Measurements from ENCODE around the gene LDHA.

Gene LDHA

DNA sequence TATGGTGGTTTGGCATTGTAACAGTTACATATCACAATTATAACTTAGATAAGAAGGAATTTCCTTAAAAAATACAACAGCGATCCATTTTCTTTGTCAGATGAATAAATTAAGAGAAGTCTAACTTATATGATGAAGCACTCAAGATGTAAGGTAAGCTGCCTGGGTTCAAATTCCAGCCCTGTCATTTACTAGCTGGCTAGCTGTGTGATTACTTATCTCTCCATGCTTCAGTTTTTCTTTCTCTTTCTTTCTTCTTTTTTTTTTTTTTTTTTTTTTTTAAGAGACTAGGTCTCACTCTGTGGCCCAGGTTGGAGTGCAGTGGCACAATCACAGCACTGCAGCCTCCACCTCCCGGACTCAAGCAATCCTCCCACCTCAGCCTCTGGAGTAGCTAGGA is 22.2 kb upstream of the LDHA start:
- no peak overlapping the region for H3K4me3 ChIP-seq (ENCODE audit: low read length)
- no peak overlapping the region for H3K9ac ChIP-seq (ENCODE audit: low read length)
- peaks cover 13% of the 10 kb centered on the region for H3K4me1 ChIP-seq (ENCODE audit: control insufficient read depth, insufficient read depth, low read length)
- no peaks in the 10 kb centered on the region for H3K36me3 ChIP-seq (ENCODE audit: control insufficient read depth, insufficient read depth, low read length)
- H3K9me3 ChIP-seq (ENCODE audit: control insufficient read depth, low read length): no peaks in the 10 kb centered on the region
- H3K27me3 ChIP-seq (ENCODE audit: control insufficient read depth, insufficient read depth, low read length): no peaks in the 10 kb centered on the region

DNA sequence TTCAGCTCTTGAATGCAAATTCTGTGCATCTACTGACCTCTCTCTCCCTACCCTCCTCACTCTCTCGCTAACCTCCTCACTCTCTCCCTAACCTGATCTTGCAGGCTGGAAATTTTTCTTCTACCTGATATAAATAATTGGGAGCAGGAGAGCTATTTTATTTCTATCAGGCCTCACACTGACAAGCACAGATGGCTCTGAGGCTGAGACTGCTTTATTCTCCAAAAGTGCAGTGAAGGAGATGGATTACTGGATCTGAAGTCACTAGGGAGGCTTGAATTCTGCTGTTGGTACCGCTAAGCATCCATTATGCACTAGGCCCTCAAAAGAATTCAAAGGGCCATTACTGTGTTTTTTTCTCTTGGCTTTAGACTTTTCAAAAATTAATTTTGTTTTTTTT is 19.4 kb upstream of the LDHA start:
- Histone ChIP-seq H3K4me1 (ENCODE audit: control insufficient read depth, insufficient read depth, low read length) (peaks cover 13% of the 10 kb centered on the region), H3K36me3 (ENCODE audit: control insufficient read depth, insufficient read depth, low read length) (no peaks in the 10 kb centered on the region), H3K9me3 (ENCODE audit: control insufficient read depth, low read length) (no peaks in the 10 kb centered on the region), H3K4me3 (ENCODE audit: low read length) (no peak overlapping the region), H3K27me3 (ENCODE audit: control insufficient read depth, insufficient read depth, low read length) (no peaks in the 10 kb centered on the region), H3K9ac (ENCODE audit: low read length) (no peak overlapping the region)

DNA sequence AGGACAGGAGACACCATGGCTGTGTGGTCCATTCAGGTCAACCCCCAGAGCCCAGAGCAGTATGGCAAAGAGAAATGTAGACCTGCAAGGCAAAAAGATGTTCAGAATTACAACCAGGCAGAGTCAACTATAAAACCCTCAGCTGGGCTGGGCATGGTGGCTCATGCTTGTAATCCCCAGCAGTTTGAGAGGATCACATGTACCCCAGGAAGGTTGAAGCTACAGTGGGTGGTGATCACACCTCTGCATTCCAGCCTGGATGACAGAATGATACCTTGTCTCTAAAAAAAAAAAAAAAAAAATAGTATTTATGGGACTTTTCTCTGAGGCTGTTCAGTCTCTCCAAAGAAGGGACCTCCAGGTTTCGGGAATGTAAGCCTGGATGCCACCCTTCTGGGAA is 18.4 kb upstream of the LDHA start:
- Histone ChIP-seq H3K27me3 (ENCODE audit: control insufficient read depth, insufficient read depth, low read length) (no peaks in the 10 kb centered on the region), H3K9ac (ENCODE audit: low read length) (no peak overlapping the region), H3K4me3 (ENCODE audit: low read length) (no peak overlapping the region)

DNA sequence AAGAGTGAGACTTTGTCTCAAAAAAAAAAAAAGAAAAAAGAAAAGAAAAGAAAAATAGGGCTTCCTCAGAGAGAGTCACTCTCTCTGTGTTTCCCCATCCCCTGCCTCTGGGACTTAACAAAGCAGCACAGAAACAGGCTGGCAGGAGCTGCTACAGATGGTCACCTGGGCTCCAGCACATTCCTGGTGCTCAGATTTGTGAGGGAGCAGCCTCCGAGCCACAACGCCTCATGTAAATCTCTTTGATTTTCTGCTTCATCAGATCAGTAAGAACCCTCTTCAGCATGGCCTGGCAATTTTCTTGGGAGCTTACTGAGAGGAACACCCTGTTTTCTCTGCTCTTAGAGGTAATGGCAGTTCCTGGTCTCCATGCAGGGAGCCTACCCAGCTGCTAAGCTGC is 15.2 kb upstream of the LDHA start:
- Histone ChIP-seq H3K4me1 (ENCODE audit: control insufficient read depth, insufficient read depth, low read length) (peaks cover 17% of the 10 kb centered on the region), H3K9me3 (ENCODE audit: control insufficient read depth, low read length) (no peaks in the 10 kb centered on the region), H3K9ac (ENCODE audit: low read length) (no peak overlapping the region), H3K4me3 (ENCODE audit: low read length) (no peak overlapping the region), H3K27me3 (ENCODE audit: control insufficient read depth, insufficient read depth, low read length) (no peaks in the 10 kb centered on the region), H3K36me3 (ENCODE audit: control insufficient read depth, insufficient read depth, low read length) (no peaks in the 10 kb centered on the region)

More for the DNA sequence above, 18.4 kb upstream of the LDHA start:
- Histone ChIP-seq H3K9me3 (ENCODE audit: control insufficient read depth, low read length) (no peaks in the 10 kb centered on the region), H3K4me1 (ENCODE audit: control insufficient read depth, insufficient read depth, low read length) (peaks cover 11% of the 10 kb centered on the region), H3K36me3 (ENCODE audit: control insufficient read depth, insufficient read depth, low read length) (no peaks in the 10 kb centered on the region)

DNA sequence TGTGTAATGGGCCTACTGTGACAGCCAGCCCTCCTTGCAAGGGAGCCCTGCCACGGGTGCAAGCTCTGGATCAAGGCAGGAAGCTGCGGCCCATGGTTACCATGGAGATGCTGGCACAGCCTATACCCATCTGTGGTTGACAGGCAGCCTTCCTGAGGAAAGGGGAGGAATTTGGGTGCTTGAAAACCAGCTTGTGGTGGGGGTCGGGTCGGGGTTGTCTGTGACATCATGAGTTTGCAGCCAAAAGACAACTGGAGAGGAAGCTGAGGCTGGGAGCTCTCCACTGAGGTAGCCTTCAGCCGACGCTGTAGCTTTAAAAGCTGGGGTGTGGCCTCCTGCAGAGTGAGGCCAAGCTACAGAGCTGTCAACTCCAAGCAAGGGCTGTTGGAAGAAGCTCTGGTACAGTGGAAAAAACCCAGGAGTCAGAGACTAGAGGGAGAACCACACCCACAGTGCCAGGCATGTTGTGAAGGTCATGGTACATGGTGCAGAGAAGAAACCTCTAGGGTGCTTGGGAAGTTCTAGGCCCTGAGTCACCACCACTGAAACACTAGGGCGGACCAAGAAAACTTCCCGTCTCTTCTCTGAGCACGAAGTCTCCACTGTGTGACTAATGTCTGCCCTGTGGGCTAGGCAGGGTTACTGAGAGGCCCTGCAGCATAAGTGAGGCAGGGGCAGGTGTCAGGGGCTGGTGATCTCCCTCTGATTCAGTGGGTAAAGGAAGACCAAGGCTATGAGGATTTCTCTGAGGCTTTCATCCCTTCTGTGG is 10.8 kb upstream of the LDHA start:
- Histone ChIP-seq H3K4me1 (ENCODE audit: control insufficient read depth, insufficient read depth, low read length) (peaks cover 23% of the 10 kb centered on the region), H3K9ac (ENCODE audit: low read length) (peak overlapping the region; percentile 66), H3K27me3 (ENCODE audit: control insufficient read depth, insufficient read depth, low read length) (no peaks in the 10 kb centered on the region), H3K4me3 (ENCODE audit: low read length) (no peak overlapping the region), H3K9me3 (ENCODE audit: control insufficient read depth, low read length) (no peaks in the 10 kb centered on the region), H3K36me3 (ENCODE audit: control insufficient read depth, insufficient read depth, low read length) (no peaks in the 10 kb centered on the region)

DNA sequence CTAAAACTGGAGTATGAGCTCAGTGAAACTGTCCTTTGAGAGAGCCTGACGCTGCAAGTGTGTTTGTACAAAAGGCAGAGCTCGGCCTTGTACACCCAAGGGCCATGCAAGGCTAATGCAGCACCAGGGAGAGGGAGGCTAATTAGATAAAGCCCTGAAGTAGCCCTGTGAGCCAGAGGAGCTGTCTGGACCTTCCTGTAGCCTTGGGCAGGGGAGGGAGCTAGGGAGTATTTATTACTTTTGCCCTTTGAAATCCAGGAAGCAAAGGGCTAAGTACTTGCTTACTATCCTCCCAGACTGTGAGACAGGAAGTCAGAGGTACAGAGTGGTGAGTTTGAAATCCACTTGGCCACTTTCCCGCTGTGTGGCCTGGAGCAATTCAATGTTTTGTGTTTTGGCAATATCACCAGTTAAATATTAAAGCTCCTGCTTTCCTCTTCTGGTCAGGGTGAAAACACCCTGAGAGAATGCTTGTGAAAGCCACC is 10.2 kb upstream of the LDHA start:
- Histone ChIP-seq H3K27me3 (ENCODE audit: control insufficient read depth, insufficient read depth, low read length) (no peaks in the 10 kb centered on the region), H3K9me3 (ENCODE audit: control insufficient read depth, low read length) (no peaks in the 10 kb centered on the region), H3K9ac (ENCODE audit: low read length) (peak overlapping the region; percentile 66), H3K36me3 (ENCODE audit: control insufficient read depth, insufficient read depth, low read length) (no peaks in the 10 kb centered on the region), H3K4me3 (ENCODE audit: low read length) (no peak overlapping the region), H3K4me1 (ENCODE audit: control insufficient read depth, insufficient read depth, low read length) (peaks cover 23% of the 10 kb centered on the region)

DNA sequence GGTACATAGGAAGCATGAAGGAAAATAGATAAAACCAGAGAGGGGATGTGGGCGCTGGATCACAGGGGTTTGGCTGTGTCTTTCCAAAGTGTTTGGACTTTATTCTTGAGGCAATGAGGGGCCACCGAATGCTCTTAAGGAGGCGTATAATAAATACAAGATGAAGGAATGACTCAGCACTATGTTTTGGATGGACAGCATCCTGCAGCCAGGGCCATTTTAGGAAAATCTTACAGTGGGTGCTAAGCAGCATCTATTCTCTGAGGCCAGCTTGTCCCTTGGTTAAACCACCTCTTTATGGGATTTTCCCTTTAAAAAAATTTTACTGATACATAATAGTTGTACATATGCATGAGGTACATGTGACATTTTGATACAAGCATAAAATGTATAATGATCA is 4.3 kb upstream of the LDHA start:
- Histone ChIP-seq H3K9ac (ENCODE audit: low read length) (no peak overlapping the region), H3K4me3 (ENCODE audit: low read length) (no peak overlapping the region), H3K27me3 (ENCODE audit: control insufficient read depth, insufficient read depth, low read length) (no peaks in the 10 kb centered on the region), H3K9me3 (ENCODE audit: control insufficient read depth, low read length) (no peaks in the 10 kb centered on the region), H3K36me3 (ENCODE audit: control insufficient read depth, insufficient read depth, low read length) (no peaks in the 10 kb centered on the region), H3K4me1 (ENCODE audit: control insufficient read depth, insufficient read depth, low read length) (peaks cover 11% of the 10 kb centered on the region)

DNA sequence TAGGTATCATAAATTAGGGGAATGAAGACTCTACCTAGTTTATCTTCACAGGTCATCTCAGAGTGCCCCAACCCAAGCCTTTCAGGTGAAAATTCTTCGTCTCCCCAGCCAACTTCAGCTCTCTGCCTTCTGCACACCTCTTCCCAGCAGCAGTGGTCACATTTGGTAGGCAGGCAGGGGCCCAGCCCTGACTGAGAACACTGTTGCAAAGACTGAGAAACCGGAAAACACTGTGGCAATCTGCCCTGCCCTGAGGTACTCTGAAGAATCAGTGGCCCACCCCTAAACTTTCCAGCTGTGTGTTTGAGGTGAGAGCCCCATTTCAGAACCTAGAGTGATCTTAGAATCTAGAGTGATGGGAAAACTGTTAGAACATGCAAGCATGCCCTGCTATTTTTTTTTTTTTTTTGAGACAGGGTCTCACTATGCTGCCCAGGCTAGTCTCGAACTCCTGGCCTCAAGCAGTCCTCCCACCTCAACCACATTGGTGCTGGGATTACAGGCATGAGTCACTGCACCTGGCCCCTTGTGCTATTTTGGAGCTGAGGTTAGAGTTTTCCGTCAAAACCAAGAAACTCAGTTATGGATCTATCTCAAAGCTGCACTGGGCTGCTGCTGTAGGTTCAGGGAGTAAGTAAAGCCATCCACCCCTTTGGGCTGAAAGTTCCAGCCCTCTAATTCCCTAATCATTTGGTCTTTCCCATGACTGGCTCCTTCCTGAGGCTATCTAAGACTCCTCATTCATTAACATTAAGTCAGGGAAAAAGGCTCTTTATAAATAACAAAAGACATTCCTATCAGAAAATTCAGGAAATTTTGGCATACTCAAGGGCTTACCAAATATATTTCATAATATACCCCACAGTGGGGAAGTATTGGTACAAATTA is 1.7 kb upstream of the LDHA start:
- Histone ChIP-seq H3K4me1 (ENCODE audit: control insufficient read depth, insufficient read depth, low read length) (peaks cover 24% of the 10 kb centered on the region), H3K9me3 (ENCODE audit: control insufficient read depth, low read length) (no peaks in the 10 kb centered on the region), H3K9ac (ENCODE audit: low read length) (no peak overlapping the region), H3K27me3 (ENCODE audit: control insufficient read depth, insufficient read depth, low read length) (no peaks in the 10 kb centered on the region), H3K4me3 (ENCODE audit: low read length) (no peak overlapping the region), H3K36me3 (ENCODE audit: control insufficient read depth, insufficient read depth, low read length) (peaks cover 2% of the 10 kb centered on the region)

DNA sequence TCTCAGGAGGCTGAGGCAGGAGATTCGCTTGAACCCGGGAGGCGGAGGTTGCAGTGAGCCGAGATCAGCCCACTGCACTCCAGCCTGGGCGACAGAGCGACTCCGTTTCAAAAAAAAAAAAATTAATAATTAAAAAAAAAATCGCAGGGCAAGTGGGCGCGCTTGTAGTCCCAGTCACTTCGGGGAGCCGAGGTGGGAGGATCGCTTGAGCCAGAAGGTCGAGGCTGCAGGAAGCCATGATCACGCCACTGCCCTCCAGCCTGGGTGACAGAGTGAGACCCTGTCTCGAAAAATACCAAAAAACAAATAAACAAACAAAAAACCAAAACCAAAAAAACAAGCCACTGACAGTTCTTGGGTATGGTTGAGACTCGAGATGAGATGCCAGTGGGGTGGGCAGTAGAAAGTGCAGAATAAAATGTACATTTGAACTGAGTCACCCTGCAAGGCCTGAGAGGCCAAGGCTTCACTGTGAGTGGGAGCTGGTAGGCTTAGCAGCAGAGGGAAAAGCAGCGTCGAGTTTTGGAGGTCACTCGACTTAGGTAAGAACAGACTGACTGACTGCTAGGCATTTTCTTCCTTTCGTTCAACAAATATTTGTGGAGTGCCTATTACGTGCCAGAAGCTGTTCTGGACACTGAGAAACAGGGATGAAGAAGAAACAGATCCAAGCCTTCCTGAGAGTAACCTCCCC is 635 bp upstream of the LDHA start:
- no peak overlapping the region for H3K4me3 ChIP-seq (ENCODE audit: low read length)
- peaks cover 24% of the 10 kb centered on the region for H3K4me1 ChIP-seq (ENCODE audit: control insufficient read depth, insufficient read depth, low read length)

DNA sequence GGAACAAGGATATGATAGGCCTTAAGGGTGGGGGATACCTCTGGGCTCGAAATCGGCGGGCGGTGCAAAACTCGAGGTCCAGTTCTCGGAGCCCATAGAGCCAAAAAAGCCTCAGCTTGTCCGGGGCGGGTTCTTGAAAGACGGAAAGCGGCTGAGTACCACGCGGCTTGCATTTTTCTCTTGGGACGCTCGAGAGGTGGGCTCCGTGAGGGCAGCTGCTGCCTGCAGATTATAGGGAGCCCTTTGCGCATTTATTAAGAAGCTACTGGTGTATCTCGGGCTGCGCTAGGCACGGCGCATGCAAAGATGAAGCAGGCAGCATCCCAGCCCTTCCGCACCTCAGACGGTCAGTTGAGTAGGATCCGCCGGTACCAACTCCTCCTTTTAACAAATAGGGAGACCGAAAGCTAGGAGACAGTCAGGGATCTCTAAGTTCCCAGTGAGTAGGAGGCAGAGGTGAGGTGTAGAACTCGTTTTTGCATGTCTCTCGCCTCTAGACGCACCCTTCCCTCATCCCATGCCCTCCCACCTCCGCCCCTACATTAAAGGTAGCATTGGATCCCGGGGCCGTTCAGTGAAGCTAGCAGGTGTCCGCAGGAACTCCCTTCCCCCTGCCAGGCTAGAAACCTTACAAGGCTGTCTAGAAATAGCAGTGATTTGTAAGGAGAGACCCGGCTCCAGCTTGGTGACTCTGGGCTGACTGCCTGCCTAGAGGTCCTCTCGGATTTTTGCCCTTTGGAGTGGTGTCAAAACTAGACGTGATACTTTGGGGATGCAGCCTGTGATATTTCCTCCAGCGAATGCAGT is 768 bp downstream of the LDHA start:
- H3K9ac ChIP-seq (ENCODE audit: low read length): peak overlapping the region; percentile 89
- H3K9me3 ChIP-seq (ENCODE audit: control insufficient read depth, low read length): no peaks in the 10 kb centered on the region
- H3K36me3 ChIP-seq (ENCODE audit: control insufficient read depth, insufficient read depth, low read length): peaks cover 15% of the 10 kb centered on the region
- peak overlapping the region; percentile 69 for H3K4me3 ChIP-seq (ENCODE audit: low read length)
- H3K27me3 ChIP-seq (ENCODE audit: control insufficient read depth, insufficient read depth, low read length): no peaks in the 10 kb centered on the region
- peaks cover 24% of the 10 kb centered on the region for H3K4me1 ChIP-seq (ENCODE audit: control insufficient read depth, insufficient read depth, low read length)

More for the DNA sequence above, 635 bp upstream of the LDHA start:
- peaks cover 8% of the 10 kb centered on the region for H3K36me3 ChIP-seq (ENCODE audit: control insufficient read depth, insufficient read depth, low read length)
- peak overlapping the region; percentile 89 for H3K9ac ChIP-seq (ENCODE audit: low read length)
- H3K27me3 ChIP-seq (ENCODE audit: control insufficient read depth, insufficient read depth, low read length): no peaks in the 10 kb centered on the region
- H3K9me3 ChIP-seq (ENCODE audit: control insufficient read depth, low read length): no peaks in the 10 kb centered on the region

DNA sequence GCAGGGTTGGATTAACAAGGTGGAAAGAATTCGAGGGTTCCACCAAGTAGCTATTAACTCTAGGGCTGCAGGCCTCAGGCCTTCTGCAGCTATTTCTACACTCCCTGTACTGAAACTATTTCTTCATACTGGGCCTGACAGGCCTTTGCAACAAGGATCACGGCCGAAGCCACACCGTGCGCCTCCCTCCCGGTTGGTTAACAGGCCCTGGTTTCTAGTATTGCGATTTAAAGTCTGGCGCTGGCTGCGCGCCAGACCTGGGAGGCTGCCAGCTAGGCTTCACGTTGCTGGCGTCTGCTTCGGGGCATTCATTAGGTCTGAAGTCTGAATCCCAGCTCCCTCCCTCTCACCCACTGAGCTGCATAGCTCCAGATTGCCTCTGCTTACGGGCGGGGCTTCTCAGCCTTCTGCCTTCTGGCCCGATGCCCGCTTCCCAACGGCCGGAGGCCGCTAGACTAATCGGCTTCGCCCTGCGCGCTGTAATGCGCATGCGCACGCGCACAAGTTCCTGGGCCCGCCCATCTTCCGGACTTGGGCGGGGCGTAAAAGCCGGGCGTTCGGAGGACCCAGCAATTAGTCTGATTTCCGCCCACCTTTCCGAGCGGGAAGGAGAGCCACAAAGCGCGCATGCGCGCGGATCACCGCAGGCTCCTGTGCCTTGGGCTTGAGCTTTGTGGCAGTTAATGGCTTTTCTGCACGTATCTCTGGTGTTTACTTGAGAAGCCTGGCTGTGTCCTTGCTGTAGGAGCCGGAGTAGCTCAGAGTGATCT is 1.6 kb downstream of the LDHA start:
- Histone ChIP-seq H3K36me3 (ENCODE audit: control insufficient read depth, insufficient read depth, low read length) (peaks cover 19% of the 10 kb centered on the region), H3K27me3 (ENCODE audit: control insufficient read depth, insufficient read depth, low read length) (no peaks in the 10 kb centered on the region), H3K4me3 (ENCODE audit: low read length) (peak overlapping the region; percentile 86)

More for the DNA sequence above, 1.6 kb downstream of the LDHA start:
- H3K4me1 ChIP-seq (ENCODE audit: control insufficient read depth, insufficient read depth, low read length): peaks cover 24% of the 10 kb centered on the region
- H3K9ac ChIP-seq (ENCODE audit: low read length): peak overlapping the region; percentile 89
- no peaks in the 10 kb centered on the region for H3K9me3 ChIP-seq (ENCODE audit: control insufficient read depth, low read length)
